AG04450 (cell line): ENCODE results near the gene CCDC134. TPM values are rescaled to one million over a fixed set of nuclear protein-coding genes. Genes with fewer than 3 reads are reported as not detected.

ENCODE experiments used
- CTCF ChIA-PET: fragments of 300-600, 350-600 bp; formaldehyde crosslinking; extraction: SDS; loops from one replicate; lab custom pipeline; 2022; ENCODE audit warnings: antibody characterized with exemption, inconsistent platforms; lab: Charles Lee
- POLR2A ChIA-PET: fragments of 350-600 bp; formaldehyde crosslinking; extraction: SDS; loops from one replicate; lab custom pipeline; 2021; ENCODE audit warnings: antibody characterized with exemption, inconsistent platforms; lab: Yijun Ruan, JAX
- DNase-seq: peaks from one replicate; pipeline ENCODE4 v3.0.0-alpha.2; 2011; ENCODE audit warnings: low read depth, low spot score
- H3K27ac ChIP-seq: one replicate; pipeline ENCODE4 v1.5.1; 2012; ENCODE audit warnings: low read depth, low read length, control low read depth
- H3K27me3 ChIP-seq: one replicate; pipeline ENCODE4 v1.6.0; 2012; ENCODE audit warnings: low read length; ENCODE audit not compliant: control insufficient read depth, insufficient read depth
- H3K4me3 ChIP-seq: 2 replicates; pipeline ENCODE4 v1.5.1; 2011; ENCODE audit warnings: mild to moderate bottlenecking, low read depth, low read length, control low read depth
- H3K9me3 ChIP-seq: 2 replicates; pipeline ENCODE4 v1.5.1; 2012; ENCODE audit warnings: low read length; ENCODE audit not compliant: control insufficient read depth, insufficient read depth
- polyA plus RNA-seq: library from polyadenylated mRNA; depleted of rRNA; stranded (reverse); fragments of >200 nt; gene quantifications from 2 replicates; pipeline ENCODE4 v1.2.3, GENCODE V29; 2011
- TF ChIP-seq, protein P1 (sequence below): IDR thresholded peaks from 2 replicates; pipeline ENCODE4 v1.5.1; 2011; ENCODE audit warnings: low read depth, low read length, control low read depth, inconsistent platforms

Gene CCDC134
- polyA plus RNA-seq, 1 experiment = 2.6 TPM

DNA sequence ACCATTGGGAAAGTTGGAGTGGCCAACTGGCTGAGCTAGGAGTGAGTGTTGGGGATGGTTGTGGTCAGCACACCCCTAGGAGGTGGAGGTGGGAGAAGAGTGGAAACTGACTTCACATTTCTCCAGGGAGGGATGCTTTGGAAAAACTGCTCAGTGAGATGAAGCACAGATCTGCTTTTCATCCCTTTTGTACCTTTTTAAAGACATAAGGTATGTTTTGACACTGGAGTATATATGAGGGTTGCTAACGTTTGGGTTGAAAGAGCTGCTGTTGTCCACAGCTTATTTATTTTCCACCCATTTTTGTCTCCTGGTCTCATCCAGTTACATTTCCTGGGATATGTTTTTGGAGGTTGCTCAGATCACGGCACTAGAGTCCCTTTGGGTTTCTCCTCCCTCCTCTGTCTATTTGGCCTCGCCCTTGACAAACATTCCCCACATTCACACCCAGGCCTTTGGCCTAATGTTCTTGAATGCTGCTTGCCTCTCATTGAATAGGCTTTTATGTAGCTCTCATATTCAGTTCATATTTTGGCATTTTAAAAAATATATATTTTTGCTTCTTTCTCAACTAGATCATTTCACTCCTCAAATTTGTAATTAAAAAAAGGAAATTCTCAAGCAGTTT is 40.7 kb downstream of the CCDC134 start:
- CTCF ChIA-PET = interaction anchor here (1.4 to 1.8 kb wide), 2 partner anchors 144 to 174 kb away, joined by 3 to 5 read pairs; no protein-coding TSS in a partner anchor
- POLR2A ChIA-PET = no interaction called here
- Histone ChIP-seq H3K9me3 (no peaks in the 10 kb centered on the region), H3K4me3 (no peak overlapping the region), H3K27ac (no peak overlapping the region), H3K27me3 (no peaks in the 10 kb centered on the region)
- DNase-seq = no peak
- TF ChIP-seq, protein P1, sequence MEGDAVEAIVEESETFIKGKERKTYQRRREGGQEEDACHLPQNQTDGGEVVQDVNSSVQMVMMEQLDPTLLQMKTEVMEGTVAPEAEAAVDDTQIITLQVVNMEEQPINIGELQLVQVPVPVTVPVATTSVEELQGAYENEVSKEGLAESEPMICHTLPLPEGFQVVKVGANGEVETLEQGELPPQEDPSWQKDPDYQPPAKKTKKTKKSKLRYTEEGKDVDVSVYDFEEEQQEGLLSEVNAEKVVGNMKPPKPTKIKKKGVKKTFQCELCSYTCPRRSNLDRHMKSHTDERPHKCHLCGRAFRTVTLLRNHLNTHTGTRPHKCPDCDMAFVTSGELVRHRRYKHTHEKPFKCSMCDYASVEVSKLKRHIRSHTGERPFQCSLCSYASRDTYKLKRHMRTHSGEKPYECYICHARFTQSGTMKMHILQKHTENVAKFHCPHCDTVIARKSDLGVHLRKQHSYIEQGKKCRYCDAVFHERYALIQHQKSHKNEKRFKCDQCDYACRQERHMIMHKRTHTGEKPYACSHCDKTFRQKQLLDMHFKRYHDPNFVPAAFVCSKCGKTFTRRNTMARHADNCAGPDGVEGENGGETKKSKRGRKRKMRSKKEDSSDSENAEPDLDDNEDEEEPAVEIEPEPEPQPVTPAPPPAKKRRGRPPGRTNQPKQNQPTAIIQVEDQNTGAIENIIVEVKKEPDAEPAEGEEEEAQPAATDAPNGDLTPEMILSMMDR = no peak

DNA sequence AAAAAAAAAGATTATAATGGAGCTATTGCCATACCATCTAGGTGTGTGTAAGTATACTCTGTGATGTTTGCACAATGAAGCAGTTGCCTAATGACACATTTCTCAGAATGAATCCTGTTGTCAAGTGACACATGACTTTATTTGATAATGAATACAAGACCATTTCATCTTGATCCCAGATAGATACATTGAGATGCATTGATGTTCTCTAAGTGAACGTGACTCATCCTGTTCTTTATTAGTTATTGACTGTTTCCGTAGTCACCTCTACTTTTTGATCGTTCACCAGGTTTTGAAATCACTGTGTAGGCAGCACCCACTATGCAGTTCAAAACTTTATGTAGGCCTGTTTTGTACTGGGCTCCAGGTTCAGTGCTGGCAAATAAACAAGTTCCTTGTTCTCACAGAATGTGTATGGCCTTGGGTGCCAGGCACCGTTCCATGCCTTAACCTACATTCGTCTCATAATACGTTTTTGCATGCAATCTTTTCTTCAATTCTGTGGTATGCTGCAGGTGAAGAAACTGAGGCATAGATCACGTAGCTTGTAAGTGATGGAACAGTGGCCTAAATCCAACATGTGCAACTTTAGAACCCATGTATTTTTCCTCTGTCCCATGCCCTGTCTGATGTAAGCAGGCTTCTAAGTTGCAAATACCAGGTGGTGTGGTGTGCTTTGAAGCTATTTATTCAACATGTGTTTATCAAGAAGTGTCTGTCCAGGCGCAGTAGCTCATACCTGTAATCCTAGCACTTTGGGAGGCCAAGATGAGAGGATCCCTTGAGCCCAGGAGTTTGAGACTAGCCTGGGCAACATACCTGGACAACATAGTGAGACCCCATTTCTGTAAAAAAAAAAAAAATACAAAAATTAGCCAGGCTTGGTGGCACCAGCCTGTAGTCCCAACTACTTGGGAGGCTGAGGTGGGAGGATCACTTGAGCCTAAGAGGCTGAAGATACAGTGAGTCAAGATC is 42.8 kb downstream of the CCDC134 start:
- Histone ChIP-seq H3K27me3 (no peaks in the 10 kb centered on the region), H3K9me3 (no peaks in the 10 kb centered on the region), H3K4me3 (no peak overlapping the region), H3K27ac (no peak overlapping the region)
- CTCF ChIA-PET = interaction anchor here (1.7 kb wide), 1 partner anchor 97 kb away, joined by 4 read pairs; no protein-coding TSS in a partner anchor
- POLR2A ChIA-PET = interaction anchor here (0.6 to 0.7 kb wide), 2 partner anchors 43 to 74 kb away, joined by 3 to 4 read pairs; partner anchors contain the start of gene CCDC134
- TF ChIP-seq, protein P1 = no peak
- DNase-seq = no peak

DNA sequence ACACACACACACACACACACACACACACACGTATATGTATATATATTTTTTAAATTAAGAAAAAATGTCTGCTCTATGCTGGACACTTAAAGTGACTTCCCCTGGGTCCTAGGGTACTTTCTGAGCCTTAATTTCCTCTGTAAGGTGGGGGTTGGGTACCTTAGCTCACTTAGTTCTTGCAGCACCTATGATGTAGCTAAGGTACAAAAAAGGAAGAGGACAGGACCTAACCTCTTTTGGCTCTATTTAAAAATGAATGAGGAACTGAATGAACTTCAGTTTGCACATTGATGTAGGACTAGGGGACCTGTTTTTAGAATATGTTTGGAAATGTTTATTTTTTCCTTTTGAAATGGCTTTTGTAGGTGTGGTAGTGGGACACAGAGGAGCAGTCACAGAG is 43.6 kb downstream of the CCDC134 start:
- TF ChIP-seq, protein P1 = no peak
- POLR2A ChIA-PET = no interaction called here
- Histone ChIP-seq H3K27ac (no peak overlapping the region), H3K9me3 (no peaks in the 10 kb centered on the region), H3K4me3 (no peak overlapping the region), H3K27me3 (no peaks in the 10 kb centered on the region)
- CTCF ChIA-PET = interaction anchor here (1.7 kb wide), 1 partner anchor 97 kb away, joined by 4 read pairs; no protein-coding TSS in a partner anchor
- DNase-seq = no peak

DNA sequence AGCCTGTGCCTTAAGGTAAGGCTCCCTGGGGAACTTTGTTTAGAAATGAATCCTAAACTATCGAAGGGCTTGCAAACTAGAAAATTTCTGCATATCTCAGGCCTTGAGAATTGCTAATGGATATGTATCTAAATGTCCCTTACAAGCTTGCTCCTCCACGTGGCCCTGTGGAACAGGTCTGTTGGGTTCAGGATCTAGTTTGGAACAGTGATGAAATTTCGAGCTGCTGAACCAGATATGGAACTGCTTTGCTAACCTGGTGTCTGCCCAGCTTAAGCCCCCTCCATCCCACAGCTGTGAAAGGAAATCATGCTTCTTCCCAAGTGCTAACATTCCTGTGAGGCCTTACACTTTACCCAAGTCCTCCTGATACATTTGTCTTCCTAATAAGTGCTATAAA is 44.0 kb downstream of the CCDC134 start:
- ChIA-PET CTCF (interaction anchor here (1.7 kb wide), 1 partner anchor 98 kb away, joined by 4 read pairs; no protein-coding TSS in a partner anchor), POLR2A (no interaction called here)
- no peak overlapping the region for H3K27ac ChIP-seq
- no peak overlapping the region for H3K4me3 ChIP-seq
- TF ChIP-seq, protein P1 = no peak
- DNase-seq = no peak
- no peaks in the 10 kb centered on the region for H3K9me3 ChIP-seq
- no peaks in the 10 kb centered on the region for H3K27me3 ChIP-seq
